GM18909 (cell line): ENCODE measurements around the gene SART1.
"Not testable (repeated sequence)": the region's sequence is repeated elsewhere in the genome, so short reads cannot be mapped to it uniquely, and the experiment has no call there.

ENCODE experiments used
- ATAC-seq: cut with Tn5 transposase; IDR thresholded peaks from one replicate; pipeline ENCODE4 v1.9.1; 2021; ENCODE audit warnings: mild to moderate bottlenecking; ENCODE audit not compliant: unreplicated experiment, poor library complexity

Gene SART1

DNA sequence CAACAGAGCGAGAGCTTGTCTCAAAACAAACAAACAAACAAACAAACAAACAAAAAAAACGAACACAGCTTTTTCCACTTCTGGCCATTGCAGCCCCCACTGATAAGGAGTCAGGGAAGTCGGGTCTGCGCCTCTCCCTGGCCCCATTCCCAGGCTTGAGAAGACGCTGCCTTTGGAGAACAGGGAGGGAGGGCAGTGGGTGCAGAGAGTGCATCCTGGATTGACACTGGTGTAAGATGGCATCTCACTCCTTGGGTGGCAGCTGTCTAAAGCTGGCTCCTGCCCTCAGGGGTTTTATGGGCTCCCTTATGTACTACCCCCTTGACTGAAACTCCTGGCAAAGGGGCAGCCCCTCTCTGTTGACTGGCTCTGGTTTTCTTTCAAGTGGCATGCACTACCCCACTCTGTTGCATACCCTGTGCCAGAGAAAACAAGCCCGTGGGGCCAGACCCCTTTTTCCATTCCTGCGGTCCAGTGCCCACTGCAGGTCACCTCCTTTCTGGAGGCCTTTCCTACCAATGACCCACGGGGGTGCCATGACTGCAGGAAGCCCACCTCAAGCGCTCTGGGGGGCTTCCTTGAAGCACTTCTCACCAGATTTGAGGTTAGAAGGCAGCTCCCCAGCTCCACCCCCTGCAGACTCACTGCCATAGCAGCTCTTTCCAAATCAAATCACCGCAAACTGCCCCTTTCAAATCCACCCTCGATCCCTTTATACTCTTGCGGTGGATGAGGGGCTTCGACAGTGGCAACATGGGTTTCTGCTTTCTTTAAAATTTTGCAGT, 29.6 kb upstream of the SART1 start:
- no peak for ATAC-seq

DNA sequence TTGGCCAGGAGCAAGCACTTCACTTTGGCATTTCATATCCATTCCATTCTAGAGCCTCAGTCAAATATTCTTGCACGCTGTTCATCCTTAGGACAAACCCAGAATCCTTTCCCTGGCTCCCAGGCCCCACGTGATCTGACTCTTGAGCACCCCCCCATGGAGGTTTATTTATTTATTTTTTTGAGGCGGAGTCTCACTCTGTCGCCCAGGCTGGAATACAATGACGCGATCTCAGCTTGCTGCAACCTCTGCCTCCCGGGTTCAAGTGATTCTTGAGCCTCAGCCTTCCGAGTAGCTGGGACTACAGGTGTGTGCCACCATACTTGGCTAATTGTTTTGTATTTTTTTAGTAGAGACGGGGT, 29.0 kb upstream of the SART1 start:
- ATAC-seq: no peak

- ATAC-seq: no peak
Measured at GRCh38 chr11:65934014-65934413, 27.5 kb upstream of the SART1 start.

- ATAC-seq: no peak
Measured at GRCh38 chr11:65937766-65938165, 23.8 kb upstream of the SART1 start.

- ATAC-seq: no peak
Measured at GRCh38 chr11:65941720-65942310, 19.7 kb upstream of the SART1 start.

DNA sequence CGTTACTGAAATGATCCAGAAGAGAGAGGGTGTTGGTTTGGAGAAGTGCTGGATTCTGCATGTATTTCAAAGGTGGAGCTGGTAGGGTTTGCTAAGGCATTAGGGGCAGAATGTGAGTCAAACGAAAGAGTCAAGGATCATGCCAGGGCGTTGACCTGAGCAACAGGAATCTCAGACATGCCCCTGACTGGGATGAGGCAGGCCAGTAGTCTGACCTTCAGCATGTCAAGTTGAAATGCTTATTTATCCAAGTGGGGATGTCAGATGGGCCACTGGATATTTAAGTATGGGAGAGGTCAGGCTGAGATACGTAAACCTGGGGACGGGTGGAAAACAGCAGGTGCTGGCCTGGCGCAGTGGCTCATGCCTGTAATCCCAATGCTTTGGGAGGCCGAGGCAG, 19.0 kb upstream of the SART1 start:
- ATAC-seq: no peak

GRCh38 chr11:65944191-65944590, 17.3 kb upstream of the SART1 start:
- ATAC-seq: no peak

DNA sequence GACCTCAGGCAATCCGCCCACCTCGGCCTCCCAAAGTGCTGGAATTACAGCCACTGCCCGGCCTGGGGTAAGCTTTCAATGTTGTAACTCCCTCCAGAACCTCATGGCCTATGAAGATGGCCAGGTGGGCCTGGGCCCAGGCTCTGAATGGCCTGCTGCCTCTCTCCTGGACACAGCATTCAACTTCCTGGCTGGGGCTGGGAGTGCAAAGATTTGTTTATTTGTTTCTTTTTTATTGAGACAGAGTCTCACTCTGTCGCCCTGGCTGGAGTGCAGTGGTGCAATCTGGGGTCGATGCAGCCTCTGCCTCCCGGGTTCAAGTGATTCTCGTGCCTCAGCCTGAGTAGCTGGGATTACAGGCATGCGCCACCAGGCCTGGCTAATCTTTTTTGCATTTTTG, 16.8 kb upstream of the SART1 start:
- ATAC-seq: no peak

DNA sequence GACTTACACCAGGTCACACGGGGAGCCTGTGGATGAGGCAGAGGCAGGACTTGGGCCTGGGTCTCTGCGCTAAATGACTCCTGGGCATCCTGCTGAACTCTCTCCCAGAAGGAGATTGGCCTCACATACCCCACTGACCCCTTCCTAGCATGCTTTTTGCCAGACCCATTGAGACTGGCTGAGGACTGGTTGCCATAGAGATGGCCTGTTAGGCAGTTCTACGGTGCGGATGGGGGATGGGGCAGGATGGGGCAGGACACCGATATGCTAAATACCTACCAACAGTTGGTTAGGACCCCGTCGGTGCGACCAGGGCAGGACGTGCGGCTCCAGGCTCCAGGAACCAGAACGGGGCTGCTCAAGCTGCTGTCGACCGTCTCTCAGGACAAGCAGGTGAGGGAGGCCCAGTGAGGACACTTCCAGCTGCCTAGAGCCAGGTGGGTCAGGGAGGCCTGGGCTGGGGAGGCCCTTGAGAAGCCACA, 16.1 kb upstream of the SART1 start, which contains the start of gene TSGA10IP:
Gene TSGA10IP, plus strand, starts transcription at position 51 of the 482 bp plus-strand sequence. Its CDS starts 196 bp downstream, at position 247.
- ATAC-seq: no peak

DNA sequence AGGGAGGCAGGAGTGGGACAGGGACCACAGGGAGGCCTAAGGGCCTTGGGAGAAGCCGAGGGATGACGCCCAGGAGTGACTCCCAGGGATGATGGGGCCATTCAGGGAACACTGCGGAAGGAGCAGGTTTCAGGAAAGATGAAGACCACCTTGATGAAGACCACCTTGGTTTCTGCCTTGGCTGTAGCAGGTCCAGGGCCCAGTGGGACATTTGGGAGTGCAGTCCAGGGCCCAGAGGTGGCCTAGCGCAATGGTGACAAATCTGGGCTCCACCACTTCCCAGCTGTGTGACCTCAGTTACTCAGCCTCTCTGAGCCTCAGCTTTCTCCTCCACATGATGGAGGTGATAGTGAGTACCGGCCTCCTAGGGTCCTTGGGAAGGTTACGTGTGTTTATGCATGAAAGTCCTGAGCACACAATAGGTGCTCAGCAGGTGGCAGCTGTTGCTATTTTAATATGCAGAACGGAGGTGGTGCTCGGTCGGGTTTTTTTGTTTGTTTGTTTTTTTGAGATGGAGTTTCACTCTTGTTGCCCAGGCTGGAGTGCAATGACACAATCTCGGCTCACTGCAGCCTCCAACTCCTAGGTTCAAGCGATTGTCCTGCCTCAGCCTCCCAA, 15.5 kb upstream of the SART1 start:
- no peak for ATAC-seq

DNA sequence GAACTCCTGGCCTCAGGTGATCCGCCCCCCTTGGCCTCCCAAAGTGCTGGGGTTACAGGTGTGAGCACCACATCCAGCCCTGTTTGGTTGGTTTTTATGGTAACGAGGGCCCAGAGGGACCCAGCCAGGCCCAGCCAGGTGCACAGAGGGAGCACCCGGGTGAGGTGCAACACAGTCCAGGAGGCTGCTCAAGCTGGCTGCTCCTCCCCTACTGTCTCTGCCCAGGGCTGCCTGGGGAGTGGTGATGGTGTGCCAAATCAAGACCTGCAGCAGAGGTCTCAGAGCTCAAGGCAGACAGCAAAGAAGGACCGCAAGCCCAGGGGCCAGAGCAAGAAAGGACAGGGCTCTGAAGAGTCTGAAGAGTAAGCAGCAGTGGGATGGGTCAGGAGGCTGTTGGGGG, 14.9 kb upstream of the SART1 start:
- no peak for ATAC-seq

DNA sequence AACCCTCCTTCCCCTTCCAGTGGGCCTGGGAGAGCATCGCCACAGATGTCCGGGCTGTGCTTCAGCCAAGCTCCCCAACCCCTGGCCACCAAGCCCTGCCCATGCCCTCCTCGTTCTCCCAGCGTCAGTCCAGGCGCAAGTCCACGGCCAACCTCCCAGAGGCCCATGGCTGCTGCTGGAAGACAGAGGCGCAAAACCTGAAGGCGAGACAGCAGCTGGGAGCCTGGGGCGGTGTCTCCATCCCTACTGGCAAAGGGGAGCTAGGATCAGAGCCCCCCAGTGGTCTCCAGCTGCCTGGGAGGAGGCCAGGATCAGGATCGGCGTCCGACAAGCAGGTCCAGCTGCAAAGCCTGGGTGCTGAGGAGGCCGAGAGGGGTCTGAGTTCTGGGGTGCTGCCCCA, 14.4 kb upstream of the SART1 start:
- ATAC-seq: no peak

DNA sequence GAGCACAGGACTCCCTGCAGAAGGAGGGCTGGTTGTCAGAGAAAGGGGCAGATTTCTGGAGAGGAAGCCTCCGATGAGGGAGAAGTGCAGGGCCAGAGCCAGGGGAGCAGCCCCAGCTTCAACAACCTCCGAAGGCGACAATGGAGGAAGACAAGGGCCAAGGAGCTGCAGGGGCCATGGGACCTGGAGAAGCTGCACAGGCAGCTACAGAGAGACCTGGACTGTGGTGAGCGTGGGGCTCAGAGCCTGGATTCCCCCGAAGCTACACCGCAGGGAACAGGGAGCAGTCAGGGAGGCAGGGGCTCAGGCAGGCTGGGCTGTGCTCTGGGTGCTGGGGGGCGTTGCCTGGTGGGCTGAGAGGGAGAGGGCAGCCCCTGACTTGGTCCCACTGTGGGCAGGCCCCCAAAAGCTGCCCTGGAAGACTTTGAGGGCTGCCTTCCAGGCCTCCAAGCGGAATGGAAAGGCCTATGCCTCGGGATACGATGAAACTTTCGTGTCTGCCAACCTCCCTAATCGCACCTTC, 13.9 kb upstream of the SART1 start:
- ATAC-seq: no peak

- not testable (repeated sequence) for ATAC-seq
Measured at GRCh38 chr11:65950711-65951110, 10.8 kb upstream of the SART1 start.

DNA sequence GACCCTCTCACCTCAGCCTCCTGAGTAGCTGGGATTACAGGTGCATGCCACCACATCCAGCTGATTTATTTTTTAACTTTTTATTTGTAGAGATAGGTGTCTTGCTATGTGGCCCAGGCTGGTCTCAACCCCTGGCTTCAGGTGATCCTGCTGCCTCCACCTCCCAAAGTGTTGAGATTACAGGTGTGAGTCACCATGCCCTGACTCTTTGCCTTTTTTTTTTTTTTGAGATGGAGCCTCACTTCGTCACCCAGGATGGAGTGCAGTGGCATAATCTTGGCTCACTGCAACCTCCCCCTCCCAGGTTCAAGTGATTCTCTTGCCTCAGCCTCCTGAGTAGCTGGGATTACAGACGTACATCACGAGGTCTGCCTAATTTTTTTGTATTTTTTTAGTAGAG, 9.9 kb upstream of the SART1 start:
- ATAC-seq: not testable (repeated sequence)

- ATAC-seq: no peak
Measured at GRCh38 chr11:65952052-65952521, 9.4 kb upstream of the SART1 start.

DNA sequence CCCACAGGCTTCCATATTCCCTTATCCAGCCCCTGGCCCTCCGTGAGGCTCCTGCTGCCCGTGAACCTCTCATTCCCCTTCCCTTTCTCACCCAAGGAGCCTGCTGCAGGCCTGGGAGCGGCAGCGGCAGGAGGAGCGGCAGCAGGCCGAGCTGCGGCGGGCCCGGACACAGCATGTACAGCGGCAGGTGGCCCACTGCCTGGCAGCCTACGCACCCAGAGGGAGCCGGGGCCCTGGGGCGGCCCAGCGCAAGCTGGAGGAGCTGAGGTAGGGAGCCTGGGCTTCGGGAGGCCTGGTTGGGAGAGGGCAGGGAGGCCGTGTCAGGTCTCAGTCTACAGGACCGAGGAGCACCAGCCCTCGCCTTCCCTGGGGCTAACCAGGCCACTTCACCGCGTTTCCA, 8.1 kb upstream of the SART1 start:
- no peak for ATAC-seq

- ATAC-seq: no peak
Measured at GRCh38 chr11:65954771-65955170, 6.8 kb upstream of the SART1 start.

GRCh38 chr11:65958291-65958690, 3.2 kb upstream of the SART1 start:
- ATAC-seq: no peak

GRCh38 chr11:65958774-65959420, 2.6 kb upstream of the SART1 start:
- no peak for ATAC-seq

- ATAC-seq: no peak
Measured at GRCh38 chr11:65960824-65961266, 689 bp upstream of the SART1 start.
